H9 (cell line): ENCODE results near the gene PCGF3. TPM values are rescaled to one million over a fixed set of nuclear protein-coding genes. Genes with fewer than 3 reads are reported as not detected.
A peak's percentile ranks its signal among the peaks of the same experiment; 100 is the strongest.
"Not testable (repeated sequence)": the region's sequence is repeated elsewhere in the genome, so short reads cannot be mapped to it uniquely, and the experiment has no call there.

ENCODE experiments used
- DNase-seq: peaks from one replicate; pipeline ENCODE4 v3.0.0-alpha.2; 2017
- H2AFZ ChIP-seq: one replicate; pipeline ENCODE4 v1.6.1; 2013; ENCODE audit warnings: mild to moderate bottlenecking, low read length, control low read depth, moderate library complexity
- H2AK5ac ChIP-seq: 2 replicates; pipeline ENCODE4 v1.6.1; 2013; ENCODE audit warnings: low read length, control low read depth, mixed read lengths; ENCODE audit not compliant: insufficient read length
- H2BK120ac ChIP-seq: one replicate; pipeline ENCODE4 v1.6.1; 2013; ENCODE audit warnings: low read depth, mild to moderate bottlenecking, low read length, control low read depth, inconsistent platforms; ENCODE audit not compliant: poor library complexity, severe bottlenecking
- H2BK12ac ChIP-seq: 2 replicates; pipeline ENCODE4 v1.6.1; 2013; ENCODE audit warnings: low read length, control low read depth, mixed read lengths, low read depth; ENCODE audit not compliant: insufficient read length
- H2BK15ac ChIP-seq: 2 replicates; pipeline ENCODE4 v1.6.1; 2013; ENCODE audit warnings: low read depth, low read length, control low read depth
- H2BK20ac ChIP-seq: one replicate; pipeline ENCODE4 v1.6.1; 2013; ENCODE audit warnings: low read depth, mild to moderate bottlenecking, low read length, control low read depth, inconsistent platforms; ENCODE audit not compliant: poor library complexity, severe bottlenecking
- H2BK5ac ChIP-seq: 2 replicates; pipeline ENCODE4 v1.6.1; 2013; ENCODE audit warnings: low read length, control low read depth, mixed read lengths; ENCODE audit not compliant: insufficient read length
- H3K14ac ChIP-seq: 2 replicates; pipeline ENCODE4 v1.6.1; 2013; ENCODE audit warnings: low read length, control low read depth; ENCODE audit not compliant: insufficient read depth
- H3K18ac ChIP-seq: 2 replicates; pipeline ENCODE4 v1.6.1; 2013; ENCODE audit warnings: low read depth, mild to moderate bottlenecking, mixed read lengths, low read length, control low read depth; ENCODE audit not compliant: insufficient read length
- H3K23ac ChIP-seq: 2 replicates; pipeline ENCODE4 v1.6.1; 2013; ENCODE audit warnings: low read length, control low read depth, mixed read lengths, low read depth; ENCODE audit not compliant: insufficient read length
- H3K23me2 ChIP-seq: 2 replicates; pipeline ENCODE4 v1.6.1; 2013; ENCODE audit warnings: low read depth, mild to moderate bottlenecking, mixed read lengths, low read length, control low read depth; ENCODE audit not compliant: insufficient read length, poor library complexity, severe bottlenecking
- H3K27ac ChIP-seq: 2 replicates; pipeline ENCODE4 v1.5.1; 2013; ENCODE audit warnings: low read length, control low read depth, mixed read lengths, low read depth; ENCODE audit not compliant: insufficient read length
- H3K27me3 ChIP-seq: 2 replicates; pipeline ENCODE4 v1.6.1; 2013; ENCODE audit warnings: low read length, control low read depth, inconsistent platforms; ENCODE audit not compliant: insufficient read depth
- H3K4ac ChIP-seq: 2 replicates; pipeline ENCODE4 v1.6.1; 2013; ENCODE audit warnings: low read depth, mild to moderate bottlenecking, control low read depth, inconsistent platforms, low read length, moderate library complexity
- H3K4me1 ChIP-seq: 2 replicates; pipeline ENCODE4 v1.6.1; 2013; ENCODE audit warnings: low read length, control low read depth, inconsistent platforms; ENCODE audit not compliant: insufficient read depth
- H3K4me2 ChIP-seq: 2 replicates; pipeline ENCODE4 v1.6.1; 2013; ENCODE audit warnings: low read length, control low read depth, mixed read lengths; ENCODE audit not compliant: insufficient read length, insufficient read depth
- H3K56ac ChIP-seq: 2 replicates; pipeline ENCODE4 v1.6.1; 2013; ENCODE audit warnings: low read depth, mild to moderate bottlenecking, mixed read lengths, low read length, control low read depth; ENCODE audit not compliant: insufficient read length
- H3K79me1 ChIP-seq: 2 replicates; pipeline ENCODE4 v1.6.1; 2013; ENCODE audit warnings: low read depth, mild to moderate bottlenecking, moderate library complexity, low read length, control low read depth, inconsistent platforms; ENCODE audit not compliant: insufficient read depth, poor library complexity, severe bottlenecking
- H3K79me2 ChIP-seq: 2 replicates; pipeline ENCODE4 v1.6.1; 2013; ENCODE audit warnings: low read length, control low read depth, inconsistent platforms; ENCODE audit not compliant: insufficient read depth
- H3K9ac ChIP-seq: 2 replicates; pipeline ENCODE4 v1.6.1; 2013; ENCODE audit warnings: low read length, control low read depth, mixed read lengths; ENCODE audit not compliant: insufficient read length; ENCODE audit errors: extremely low read depth
- H3K9me3 ChIP-seq: one replicate; pipeline ENCODE4 v1.6.1; 2013; ENCODE audit warnings: low read depth, low read length, inconsistent platforms; ENCODE audit not compliant: control insufficient read depth
- H3T11ph ChIP-seq: one replicate; pipeline ENCODE4 v1.6.1; 2013; ENCODE audit warnings: mild to moderate bottlenecking, low read length, control low read depth, inconsistent platforms
- H4K20me1 ChIP-seq: one replicate; pipeline ENCODE4 v1.6.1; 2013; ENCODE audit not compliant: control insufficient read depth, insufficient read length, insufficient read depth
- H4K5ac ChIP-seq: 2 replicates; pipeline ENCODE4 v1.6.1; 2013; ENCODE audit warnings: low read depth, mild to moderate bottlenecking, mixed read lengths, low read length, control low read depth; ENCODE audit not compliant: insufficient read length
- H4K8ac ChIP-seq: replicated peaks from 2 replicates; pipeline ENCODE4 v1.6.1; 2013; ENCODE audit warnings: low read length, control low read depth, mixed read lengths, low read depth; ENCODE audit not compliant: insufficient read length
- H4K91ac ChIP-seq: 2 replicates; pipeline ENCODE4 v1.6.1; 2013; ENCODE audit warnings: low read depth, mild to moderate bottlenecking, moderate library complexity, mixed read lengths, low read length, control low read depth; ENCODE audit not compliant: insufficient read length
- H3K27ac Mint-ChIP-seq, 3 experiments: 2 replicates in 2 of 3; 3 replicates in 1 of 3; pipeline ENCODE4 v1.8.0; 2020 to 2021; ENCODE audit warnings: mixed read lengths in 3 of 3, mild to moderate bottlenecking in 1 of 3, moderate library complexity in 1 of 3
- H3K27me3 Mint-ChIP-seq: 2 replicates; pipeline ENCODE4 v1.8.0; 2021; ENCODE audit warnings: low read depth, mild to moderate bottlenecking, moderate library complexity, mixed read lengths
- H3K36me3 Mint-ChIP-seq, 3 experiments: 2 replicates in 2 of 3; 3 replicates in 1 of 3; pipeline ENCODE4 v1.8.0; 2020 to 2021; ENCODE audit warnings: low read depth in 3 of 3, mixed read lengths in 3 of 3; ENCODE audit not compliant: insufficient read depth in 1 of 3
- H3K4me1 Mint-ChIP-seq, 2 experiments: 2 replicates each; pipeline ENCODE4 v1.8.0; 2020; ENCODE audit warnings: mixed read lengths in 2 of 2
- H3K4me3 Mint-ChIP-seq, 2 experiments: 2 replicates in 1 of 2; 3 replicates in 1 of 2; pipeline ENCODE4 v1.8.0; 2020 to 2021; ENCODE audit warnings: mild to moderate bottlenecking in 2 of 2, mixed read lengths in 2 of 2, moderate library complexity in 1 of 2
- H3K9me3 Mint-ChIP-seq, 2 experiments: 2 replicates in 1 of 2; 3 replicates in 1 of 2; pipeline ENCODE4 v1.8.0; 2020; ENCODE audit warnings: mild to moderate bottlenecking in 2 of 2, mixed read lengths in 2 of 2, moderate library complexity in 1 of 2
- WGBS: extraction: QIAGEN DNeasy Blood & Tissue Kit; methylation state at CpG from one replicate; pipeline ENCODE4 v1.1.7; 2013; ENCODE audit warnings: missing lambda C conversion rate, low lambda C conversion rate, mixed read lengths; ENCODE audit not compliant: insufficient read length; ENCODE audit errors: extremely low coverage; 5-methylcytosine and 5-hydroxymethylcytosine counted together
- total RNA-seq: library from RNA; stranded (reverse); gene quantifications from 2 replicates; pipeline ENCODE4 v1.2.1, GENCODE V29; 2021
- TF ChIP-seq, protein P1 (sequence below): fragments of 200-600 bp; sonication (generic); conservative IDR thresholded peaks from 3 replicates; pipeline ENCODE4 v1.8.0; 2021; ENCODE audit warnings: antibody characterized with exemption, mild to moderate bottlenecking

PCGF3 gene
- total RNA-seq, 1 experiment from 2014 or later: 43.1 TPM

DNA sequence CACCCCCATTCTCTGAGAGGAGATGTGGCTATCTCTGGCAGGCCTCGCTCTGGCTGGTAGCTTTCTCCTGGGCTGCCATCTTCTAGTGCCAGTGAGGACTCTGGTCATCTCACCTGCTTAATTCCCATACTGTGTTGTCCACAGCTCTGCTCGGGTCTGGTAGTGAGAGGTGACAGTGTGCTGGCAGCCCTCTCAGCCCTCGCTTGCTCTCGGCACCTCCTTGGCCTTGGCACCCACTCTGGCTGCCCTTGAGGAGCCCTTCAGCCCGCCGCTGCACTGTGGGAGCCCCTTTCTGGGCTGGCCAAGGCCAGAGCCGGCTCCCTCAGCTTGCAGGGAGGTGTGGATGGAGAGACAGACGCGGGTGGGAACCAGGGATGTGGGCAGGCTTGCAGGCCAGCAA is 67.6 kb downstream of the PCGF3 start:
- H4K20me1 ChIP-seq: no peaks in the 10 kb centered on the region
- no peaks in the 10 kb centered on the region for H3K9me3 ChIP-seq
- H3K9ac ChIP-seq: no peak overlapping the region
- H3K79me1 ChIP-seq: no peaks in the 10 kb centered on the region
- WGBS: no CpG with 5 or more reads among the region's 9 CpGs
- H3K18ac ChIP-seq: no peak overlapping the region
- Mint-ChIP-seq H3K9me3 (no peaks in the 10 kb centered on the region), H3K4me3 (no peak overlapping the region), H3K27me3 (no peaks in the 10 kb centered on the region), H3K4me1 (peaks cover 7 to 10% of the 10 kb centered on the region in 2 experiments; a peak in 3 of 4 replicates), H3K36me3 (peaks cover 47 to 78% (median 68%) of the 10 kb centered on the region in 3 experiments), H3K27ac (no peak overlapping the region)
- no peak overlapping the region for H4K8ac ChIP-seq
- TF ChIP-seq, protein P1, sequence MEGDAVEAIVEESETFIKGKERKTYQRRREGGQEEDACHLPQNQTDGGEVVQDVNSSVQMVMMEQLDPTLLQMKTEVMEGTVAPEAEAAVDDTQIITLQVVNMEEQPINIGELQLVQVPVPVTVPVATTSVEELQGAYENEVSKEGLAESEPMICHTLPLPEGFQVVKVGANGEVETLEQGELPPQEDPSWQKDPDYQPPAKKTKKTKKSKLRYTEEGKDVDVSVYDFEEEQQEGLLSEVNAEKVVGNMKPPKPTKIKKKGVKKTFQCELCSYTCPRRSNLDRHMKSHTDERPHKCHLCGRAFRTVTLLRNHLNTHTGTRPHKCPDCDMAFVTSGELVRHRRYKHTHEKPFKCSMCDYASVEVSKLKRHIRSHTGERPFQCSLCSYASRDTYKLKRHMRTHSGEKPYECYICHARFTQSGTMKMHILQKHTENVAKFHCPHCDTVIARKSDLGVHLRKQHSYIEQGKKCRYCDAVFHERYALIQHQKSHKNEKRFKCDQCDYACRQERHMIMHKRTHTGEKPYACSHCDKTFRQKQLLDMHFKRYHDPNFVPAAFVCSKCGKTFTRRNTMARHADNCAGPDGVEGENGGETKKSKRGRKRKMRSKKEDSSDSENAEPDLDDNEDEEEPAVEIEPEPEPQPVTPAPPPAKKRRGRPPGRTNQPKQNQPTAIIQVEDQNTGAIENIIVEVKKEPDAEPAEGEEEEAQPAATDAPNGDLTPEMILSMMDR: no peak
- H3K27ac ChIP-seq: no peak overlapping the region
- H3K27me3 ChIP-seq: no peaks in the 10 kb centered on the region
- H2BK12ac ChIP-seq: no peak overlapping the region
- no peaks in the 10 kb centered on the region for H3K23me2 ChIP-seq
- H3K4me1 ChIP-seq: no peaks in the 10 kb centered on the region
- H3K56ac ChIP-seq: no peak overlapping the region
- H3T11ph ChIP-seq: no peak overlapping the region
- no peak overlapping the region for H4K91ac ChIP-seq
- no peak overlapping the region for H3K4me2 ChIP-seq
- H3K23ac ChIP-seq: no peak overlapping the region
- H4K5ac ChIP-seq: no peak overlapping the region
- H2BK5ac ChIP-seq: no peak overlapping the region
- H3K4ac ChIP-seq: no peak overlapping the region
- H2BK120ac ChIP-seq: no peak overlapping the region
- no peak overlapping the region for H2BK20ac ChIP-seq
- DNase-seq: no peak
- H3K79me2 ChIP-seq: peaks cover 5% of the 10 kb centered on the region; the same call in 1 of the 2 replicates
- no peak overlapping the region for H2AFZ ChIP-seq
- H2AK5ac ChIP-seq: no peak overlapping the region
- H3K14ac ChIP-seq: no peak overlapping the region
- H2BK15ac ChIP-seq: no peak overlapping the region

- not testable (repeated sequence) for H4K20me1 ChIP-seq, H3K79me2 ChIP-seq, H3K27me3 Mint-ChIP-seq
These were observed 68.9 kb downstream of the PCGF3 start for GRCh38 chr4:774419-775092.

More at GRCh38 chr4:774419-775092, 68.9 kb downstream of the PCGF3 start:
- H3K79me1 ChIP-seq, H3K56ac ChIP-seq, H3K4me2 ChIP-seq, H3K14ac ChIP-seq, H3K18ac ChIP-seq, H3K4me1 Mint-ChIP-seq, H2BK20ac ChIP-seq, H3K9me3 ChIP-seq, H2BK120ac ChIP-seq, H2BK12ac ChIP-seq, H2AFZ ChIP-seq, H3K4ac ChIP-seq, H2BK15ac ChIP-seq, H3T11ph ChIP-seq, H2AK5ac ChIP-seq, H3K9ac ChIP-seq, H2BK5ac ChIP-seq, H3K9me3 Mint-ChIP-seq, H3K23me2 ChIP-seq, H3K27ac ChIP-seq, H4K8ac ChIP-seq, H3K23ac ChIP-seq, H3K27me3 ChIP-seq, H3K4me3 Mint-ChIP-seq, H4K91ac ChIP-seq, H3K4me1 ChIP-seq, DNase-seq, H4K5ac ChIP-seq: not testable (repeated sequence)
- peak overlapping the region; percentile 7 to 83 (median 77); a peak in 5 of 7 replicates for H3K27ac Mint-ChIP-seq
- no CpG with 5 or more reads among the region's 30 CpGs for WGBS
- H3K36me3 Mint-ChIP-seq: peaks cover 55 to 81% (median 74%) of the 10 kb centered on the region in 3 experiments
